Measurements from ENCODE around the gene IHH.

The IHH gene

GRCh38 chr2:219076253-219076652, 15.5 kb upstream of the IHH start:
- DNase-seq (ENCODE audit: low spot score) = no peak

GRCh38 chr2:219073413-219074129, 12.8 kb upstream of the IHH start:
- DNase-seq (ENCODE audit: low spot score) = peak; percentile 71

- no peak for DNase-seq (ENCODE audit: low spot score)
Observed at GRCh38 chr2:219072741-219073250, 12.1 kb upstream of the IHH start.

- DNase-seq (ENCODE audit: low spot score) = no peak
Observed at GRCh38 chr2:219071131-219071816, 10.6 kb upstream of the IHH start.

GRCh38 chr2:219065484-219065883, 4.8 kb upstream of the IHH start:
- no peak for DNase-seq (ENCODE audit: low spot score)

GRCh38 chr2:219062081-219062480, 1.4 kb upstream of the IHH start:
- DNase-seq (ENCODE audit: low spot score) = no peak

- peak; percentile 57 for DNase-seq (ENCODE audit: low spot score)
Observed at GRCh38 chr2:219059725-219060682, 717 bp downstream of the IHH start.

- DNase-seq (ENCODE audit: low spot score) = no peak
Observed at GRCh38 chr2:219059375-219059724, 1.4 kb downstream of the IHH start.

- peak; percentile 49 for DNase-seq (ENCODE audit: low spot score)
Observed at GRCh38 chr2:219058541-219059374, 2.0 kb downstream of the IHH start.

- peak; percentile 91 for DNase-seq (ENCODE audit: low spot score)
Observed at GRCh38 chr2:219057709-219058540, 2.8 kb downstream of the IHH start.

- DNase-seq (ENCODE audit: low spot score) = no peak
Observed at GRCh38 chr2:219056896-219057708, 3.6 kb downstream of the IHH start.

- no peak for DNase-seq (ENCODE audit: low spot score)
Observed at GRCh38 chr2:219056176-219056895, 4.4 kb downstream of the IHH start.

- no peak for DNase-seq (ENCODE audit: low spot score)
Observed at GRCh38 chr2:219054956-219055903, 5.5 kb downstream of the IHH start.

- DNase-seq (ENCODE audit: low spot score) = no peak
Observed at GRCh38 chr2:219049282-219049681, 11.4 kb downstream of the IHH start.

- no peak for DNase-seq (ENCODE audit: low spot score)
Observed at GRCh38 chr2:219045937-219046550, 14.7 kb downstream of the IHH start.

- DNase-seq (ENCODE audit: low spot score) = no peak
Observed at GRCh38 chr2:219042750-219043149, 18.0 kb downstream of the IHH start.

GRCh38 chr2:219042157-219042556, 18.6 kb downstream of the IHH start:
- no peak for DNase-seq (ENCODE audit: low spot score)
